WTC11 (cell line): ENCODE data around the gene NWD2. TPM values are rescaled to one million over a fixed set of nuclear protein-coding genes. Genes with fewer than 3 reads are reported as not detected.

Source experiments
- ATAC-seq: fragments of 200-7000 bp; cut with Tn5 transposase; 2 replicates; pipeline ENCODE4 v1.10.0; 2021; ENCODE audit warnings: mild to moderate bottlenecking, moderate library complexity
- CTCF ChIA-PET: fragments of 300-600 bp; sonication (Branson Sonifier 250); formaldehyde crosslinking; loops from one replicate; lab custom pipeline; 2021; ENCODE audit warnings: antibody characterized with exemption; lab: Charles Lee
- POLR2A ChIA-PET: fragments of 350-600 bp; sonication (Branson Sonifier 250); formaldehyde crosslinking; loops from one replicate; lab custom pipeline; 2021; ENCODE audit warnings: antibody characterized with exemption; lab: Charles Lee
- DNase-seq: peaks from one replicate; pipeline ENCODE4 v3.0.0; 2021; ENCODE audit warnings: low spot score
- H3K27ac Mint-ChIP-seq: 2 replicates; pipeline ENCODE4 v1.8.0; 2021; ENCODE audit warnings: mixed read lengths
- H3K27me3 Mint-ChIP-seq: 2 replicates; pipeline ENCODE4 v1.8.0; 2021; ENCODE audit warnings: low read depth, mild to moderate bottlenecking, moderate library complexity, mixed read lengths
- H3K36me3 Mint-ChIP-seq: 2 replicates; pipeline ENCODE4 v1.8.0; 2021; ENCODE audit warnings: mixed read lengths
- H3K4me1 Mint-ChIP-seq: 2 replicates; pipeline ENCODE4 v1.8.0; 2022; ENCODE audit warnings: mixed read lengths
- H3K4me3 Mint-ChIP-seq: 2 replicates; pipeline ENCODE4 v1.8.0; 2021; ENCODE audit warnings: mild to moderate bottlenecking, moderate library complexity, mixed read lengths
- H3K9me3 Mint-ChIP-seq: 2 replicates; pipeline ENCODE4 v1.8.0; 2021; ENCODE audit warnings: mixed read lengths
- AFF4 ChIP-seq: sonication (generic); formaldehyde crosslinking; IDR thresholded peaks from 2 replicates; pipeline ENCODE4 v1.8.1; 2023; ENCODE audit warnings: mild to moderate bottlenecking, missing genetic modification reagents, borderline replicate concordance
- ATF1 ChIP-seq: sonication (generic); formaldehyde crosslinking; IDR thresholded peaks from 2 replicates; pipeline ENCODE4 v1.8.1; 2023; ENCODE audit warnings: mild to moderate bottlenecking, moderate library complexity, missing genetic modification reagents
- CDX4 ChIP-seq: fragments of 250-450 bp; sonication (Bioruptor Pico); IDR thresholded peaks from 2 replicates; pipeline ENCODE4 v1.9.0; 2021; ENCODE audit warnings: moderate library complexity, mild to moderate bottlenecking, inconsistent platforms, borderline replicate concordance
- E2F1 ChIP-seq: sonication (generic); formaldehyde crosslinking; IDR thresholded peaks from 2 replicates; pipeline ENCODE4 v1.8.0; 2022; ENCODE audit warnings: mild to moderate bottlenecking, missing genetic modification reagents
- ESRRA ChIP-seq: sonication (generic); formaldehyde crosslinking; IDR thresholded peaks from 2 replicates; pipeline ENCODE4 v1.8.1; 2022; ENCODE audit warnings: mild to moderate bottlenecking, missing genetic modification reagents, borderline replicate concordance
- ETV6 ChIP-seq: sonication (generic); formaldehyde crosslinking; IDR thresholded peaks from 2 replicates; pipeline ENCODE4 v1.8.1; 2022; ENCODE audit warnings: mild to moderate bottlenecking, missing genetic modification reagents
- GTF2I ChIP-seq: fragments of 250-450 bp; sonication (Bioruptor Pico); conservative IDR thresholded peaks from 2 replicates; pipeline ENCODE4 v1.4.0; 2021; ENCODE audit warnings: mild to moderate bottlenecking
- HMGA2 ChIP-seq: fragments of 250-450 bp; sonication (Bioruptor Pico); IDR thresholded peaks from 2 replicates; pipeline ENCODE4 v1.4.0; 2021; ENCODE audit warnings: mild to moderate bottlenecking, moderate library complexity
- MAX ChIP-seq: sonication (generic); formaldehyde crosslinking; IDR thresholded peaks from 2 replicates; pipeline ENCODE4 v1.8.0; 2022; ENCODE audit warnings: mild to moderate bottlenecking, missing genetic modification reagents
- NR2C2 ChIP-seq: sonication (generic); formaldehyde crosslinking; IDR thresholded peaks from 2 replicates; pipeline ENCODE4 v1.8.0; 2022; ENCODE audit warnings: mild to moderate bottlenecking, missing genetic modification reagents
- PREB ChIP-seq: sonication (generic); formaldehyde crosslinking; IDR thresholded peaks from 2 replicates; pipeline ENCODE4 v1.8.1; 2022; ENCODE audit warnings: mild to moderate bottlenecking, missing genetic modification reagents, moderate library complexity, borderline replicate concordance
- RELA ChIP-seq: sonication (generic); formaldehyde crosslinking; IDR thresholded peaks from 2 replicates; pipeline ENCODE4 v1.8.1; 2022; ENCODE audit warnings: missing genetic modification reagents, mild to moderate bottlenecking, borderline replicate concordance
- USF1 ChIP-seq: sonication (generic); formaldehyde crosslinking; IDR thresholded peaks from 2 replicates; pipeline ENCODE4 v1.8.0; 2022; ENCODE audit warnings: mild to moderate bottlenecking, missing genetic modification reagents
- ZMAT4 ChIP-seq: fragments of 250-450 bp; sonication (Bioruptor Pico); IDR thresholded peaks from 2 replicates; pipeline ENCODE4 v1.9.0; 2021; ENCODE audit warnings: mild to moderate bottlenecking
- ZNF121 ChIP-seq: sonication (generic); formaldehyde crosslinking; IDR thresholded peaks from 2 replicates; pipeline ENCODE4 v1.8.0; 2023; ENCODE audit warnings: missing genetic modification reagents
- ZNF219 ChIP-seq: sonication (generic); formaldehyde crosslinking; IDR thresholded peaks from 2 replicates; pipeline ENCODE4 v1.8.0; 2023; ENCODE audit warnings: missing genetic modification reagents, mild to moderate bottlenecking, borderline replicate concordance
- ZNF232 ChIP-seq: sonication (generic); formaldehyde crosslinking; IDR thresholded peaks from 2 replicates; pipeline ENCODE4 v1.8.0; 2022; ENCODE audit warnings: mild to moderate bottlenecking, missing genetic modification reagents
- ZNF425 ChIP-seq: fragments of 250-450 bp; sonication (Bioruptor Pico); conservative IDR thresholded peaks from 2 replicates; pipeline ENCODE4 v1.9.0; 2021; ENCODE audit warnings: mild to moderate bottlenecking
- total RNA-seq: library from RNA; stranded (reverse); gene quantifications from 3 replicates; pipeline ENCODE4 v1.2.3, GENCODE V29; 2021

The NWD2 gene
- total RNA-seq, 1 experiment from 2014 or later, result 0.07 TPM

GRCh38 chr4:37465845-37466244, 221.3 kb downstream of the NWD2 start:
- H3K9me3 Mint-ChIP-seq, result no peaks in the 10 kb centered on the region
- no peaks in the 10 kb centered on the region for H3K27me3 Mint-ChIP-seq
- H3K4me1 Mint-ChIP-seq, result peaks cover 10% of the 10 kb centered on the region
- no peak overlapping the region for H3K27ac Mint-ChIP-seq
- no peak overlapping the region for H3K4me3 Mint-ChIP-seq
- DNase-seq, result no peak
- ATAC-seq, result no peak
- TF ChIP-seq AFF4 (CRISPR knock-in tag), result no peak
- TF ChIP-seq RELA (CRISPR knock-in tag), result no peak
- no peak for TF ChIP-seq E2F1 (CRISPR knock-in tag)
- no peak for TF ChIP-seq PREB (CRISPR knock-in tag)
- no peak for TF ChIP-seq USF1 (CRISPR knock-in tag)
- no peak for TF ChIP-seq GTF2I
- TF ChIP-seq HMGA2 (CRISPR knock-in tag), result no peak
- TF ChIP-seq MAX (CRISPR knock-in tag), result no peak
- no peak for TF ChIP-seq ATF1 (CRISPR knock-in tag)
- no peak for TF ChIP-seq CDX4 (CRISPR knock-in tag)
- TF ChIP-seq ESRRA (CRISPR knock-in tag), result no peak
- TF ChIP-seq NR2C2 (CRISPR knock-in tag), result no peak
- no peak for TF ChIP-seq ZNF121 (CRISPR knock-in tag)
- TF ChIP-seq ZNF232 (CRISPR knock-in tag), result no peak
- TF ChIP-seq ZNF219 (CRISPR knock-in tag), result no peak
- TF ChIP-seq ZNF425 (CRISPR knock-in tag), result no peak
- TF ChIP-seq ETV6 (CRISPR knock-in tag), result no peak
- TF ChIP-seq ZMAT4, result no peak
- CTCF ChIA-PET, result interaction anchor here (0.7 to 1.0 kb wide), 2 partner anchors 12 to 336 kb away, joined by 3 to 4 read pairs; a partner anchor contains a TSS
- POLR2A ChIA-PET, result no interaction called here
- H3K36me3 Mint-ChIP-seq, result no peaks in the 10 kb centered on the region
